ENCODE measurements around the gene AGBL3.
"Not testable (repeated sequence)": the region's sequence is repeated elsewhere in the genome, so short reads cannot be mapped to it uniquely, and the experiment has no call there.

The AGBL3 gene

DNA sequence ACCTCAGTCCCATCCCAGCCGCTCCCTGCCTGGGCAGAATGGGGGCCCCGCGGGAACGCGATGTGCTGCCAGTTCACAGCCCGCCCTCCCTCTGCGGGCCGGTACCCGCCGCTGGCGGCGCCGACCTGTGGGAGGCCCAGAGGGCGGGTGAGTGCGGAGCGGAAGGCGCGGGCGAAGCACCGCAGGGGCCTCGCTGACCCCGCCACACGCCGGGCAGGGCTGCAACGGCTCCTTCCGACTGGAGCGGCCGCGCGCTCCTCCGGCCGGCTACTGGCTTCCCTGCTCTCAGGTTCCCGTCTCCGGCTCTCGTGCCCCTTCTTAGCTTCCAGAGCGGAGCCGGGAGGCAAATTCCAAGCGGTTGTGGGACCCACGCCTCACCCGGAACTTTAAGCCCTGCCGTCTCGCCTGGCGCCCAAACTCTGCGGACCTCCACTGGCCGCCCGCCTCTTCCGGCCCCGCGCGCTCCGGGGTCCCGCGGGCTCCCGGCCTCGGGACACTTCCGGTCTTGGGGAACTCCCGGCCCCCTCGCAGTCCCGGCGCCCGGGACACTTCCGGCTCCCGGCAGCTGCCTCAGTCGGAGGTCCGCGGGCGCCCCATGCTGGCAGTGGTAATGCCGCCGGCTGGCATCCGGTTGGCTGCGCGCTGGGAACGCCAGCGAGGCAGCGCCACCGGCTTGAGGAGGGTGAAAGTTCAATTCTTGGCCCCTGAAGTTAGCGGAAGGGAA lies 184.1 kb downstream of the AGBL3 start, which contains the start of gene CYREN:
Gene CYREN (minus strand): TSS at position 434 of the 724 bp plus-strand sequence. CDS start 1,785 bp downstream, outside the sequence.
- DNase-seq, result peak; percentile 70

- DNase-seq, result not testable (repeated sequence)
Measured at GRCh38 chr7:135170998-135171481, 184.7 kb downstream of the AGBL3 start.

- not testable (repeated sequence) for DNase-seq
Measured at GRCh38 chr7:135171581-135172291, 185.4 kb downstream of the AGBL3 start.

DNA sequence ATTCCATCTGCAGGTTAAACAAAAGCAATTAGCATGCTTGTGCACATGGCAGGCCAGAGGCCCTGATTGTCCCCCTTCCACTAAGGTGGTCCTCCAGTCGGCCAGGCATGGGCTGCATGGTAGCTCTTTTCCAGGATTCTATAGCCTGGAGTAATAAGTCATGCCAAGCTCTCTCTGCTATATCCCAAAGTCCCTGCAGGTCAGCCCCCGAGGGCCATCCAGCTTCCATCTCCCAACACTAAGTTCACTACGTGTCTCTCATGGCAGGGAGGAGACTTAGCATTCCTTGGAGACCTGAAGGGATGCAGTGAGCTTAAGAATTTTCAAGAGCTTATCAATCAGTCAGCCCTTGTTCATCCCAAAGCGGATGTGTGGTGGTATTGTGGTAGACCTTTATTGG lies 187.6 kb downstream of the AGBL3 start:
- not testable (repeated sequence) for DNase-seq

DNA sequence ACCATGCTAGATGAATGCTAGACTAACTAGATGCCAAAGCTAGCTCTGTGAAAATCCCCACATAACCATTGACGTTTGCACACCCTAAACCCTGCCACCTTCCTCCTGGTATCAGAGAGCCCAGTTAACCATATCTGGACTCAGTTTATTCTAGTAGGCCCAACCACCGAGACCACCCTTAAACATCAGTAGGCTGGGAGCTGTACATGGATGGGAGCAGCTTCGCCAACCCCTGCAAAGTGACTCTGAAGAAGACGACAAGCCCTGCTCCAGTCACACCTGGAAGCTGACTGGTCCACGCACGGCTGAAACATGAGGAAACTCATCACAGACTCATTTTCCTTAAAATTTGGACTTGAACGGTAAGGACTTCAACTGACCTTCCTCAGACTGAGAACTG lies 188.6 kb downstream of the AGBL3 start:
- DNase-seq, result no peak

- DNase-seq, result no peak
Measured at GRCh38 chr7:135175931-135176330, 189.6 kb downstream of the AGBL3 start.

GRCh38 chr7:135177028-135177696 lies 190.9 kb downstream of the AGBL3 start:
- no peak for DNase-seq

DNA sequence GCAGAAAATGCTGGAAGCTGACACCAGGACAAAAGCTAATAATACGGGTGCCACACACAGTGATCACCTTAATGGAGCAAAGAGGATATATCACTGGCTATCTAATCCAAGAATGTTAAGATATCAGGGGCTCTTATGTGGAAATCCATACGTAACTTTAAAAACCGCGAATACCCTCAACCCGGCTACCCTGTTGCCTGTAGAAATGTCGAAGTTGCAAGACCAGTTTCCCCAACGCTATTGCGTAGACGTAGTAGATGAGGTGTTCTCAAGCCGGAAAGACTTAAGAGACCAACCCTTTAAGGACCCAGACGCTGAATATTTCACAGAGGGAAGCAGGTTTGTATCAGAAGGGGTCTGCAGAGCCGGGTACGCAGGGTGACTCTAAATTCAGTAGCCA lies 192.1 kb downstream of the AGBL3 start:
- no peak for DNase-seq

DNA sequence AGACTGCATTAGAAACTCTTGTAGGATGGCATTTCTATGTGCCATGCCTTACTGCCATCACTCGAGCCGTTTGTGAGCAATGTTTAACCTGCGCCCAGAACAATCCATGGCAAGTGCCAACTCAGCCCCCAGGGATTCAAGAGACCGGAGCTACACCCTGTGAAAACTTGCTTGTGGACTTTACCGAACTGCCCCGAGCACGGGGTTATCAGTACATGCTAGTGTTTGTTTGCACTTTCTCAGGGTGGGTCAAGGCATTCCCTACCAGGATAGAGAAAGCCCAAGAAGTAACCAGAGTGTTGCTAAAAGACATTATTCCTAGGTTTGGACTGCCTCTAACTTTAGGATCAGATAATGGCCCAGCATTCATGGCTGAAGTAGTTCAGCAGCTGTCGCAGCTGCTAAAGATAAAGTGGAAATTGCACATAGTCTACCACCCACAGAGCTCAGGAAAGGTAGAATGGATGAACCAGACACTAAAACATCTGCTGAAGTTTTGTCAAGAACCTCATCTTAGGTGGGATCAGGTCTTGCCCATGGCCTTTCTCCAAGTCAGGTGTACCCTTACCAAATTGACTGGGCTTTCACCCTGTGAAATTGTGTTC lies 193.1 kb downstream of the AGBL3 start:
- DNase-seq, result no peak

DNA sequence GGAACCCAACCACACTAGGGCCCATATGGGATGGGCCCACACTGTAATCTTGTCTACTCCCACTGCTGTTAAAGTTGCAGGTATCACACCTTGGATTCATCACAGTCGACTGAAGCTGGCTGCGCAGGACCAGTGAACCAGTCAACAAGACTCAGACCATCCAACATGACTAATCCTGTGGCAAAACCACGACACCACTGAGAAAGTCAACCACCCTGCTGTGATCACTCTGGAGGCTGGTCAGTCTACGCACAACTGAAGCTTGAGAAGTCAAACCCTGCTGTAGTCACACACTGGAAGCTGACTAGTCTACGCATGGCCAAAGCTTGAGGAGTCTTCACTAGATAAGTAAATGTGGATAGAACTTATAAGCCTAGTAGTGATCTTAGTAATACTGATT lies 193.8 kb downstream of the AGBL3 start:
- DNase-seq, result no peak

GRCh38 chr7:135181261-135181928 lies 195.1 kb downstream of the AGBL3 start:
- DNase-seq, result no peak

GRCh38 chr7:135181929-135182678 lies 195.8 kb downstream of the AGBL3 start:
- no peak for DNase-seq

DNA sequence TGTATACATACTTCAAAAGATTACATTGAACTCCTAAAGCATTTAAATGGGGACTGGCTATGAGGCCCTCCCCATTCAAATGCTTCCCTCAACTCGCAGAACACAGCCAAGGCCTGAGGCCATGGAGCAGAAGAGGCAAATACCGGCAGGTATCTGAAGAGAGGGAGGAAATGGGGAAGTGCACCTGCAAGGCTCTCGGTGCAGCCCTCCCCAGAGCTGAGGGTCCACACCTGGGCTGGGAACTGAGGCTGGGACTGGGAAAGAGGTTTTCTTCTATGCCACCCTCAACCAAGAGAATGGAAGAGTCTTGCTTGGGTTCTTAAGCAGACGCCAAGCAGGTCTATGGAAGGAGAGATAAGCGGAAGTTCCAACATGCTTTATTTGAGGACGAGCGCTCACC lies 197.2 kb downstream of the AGBL3 start:
- no peak for DNase-seq

DNA sequence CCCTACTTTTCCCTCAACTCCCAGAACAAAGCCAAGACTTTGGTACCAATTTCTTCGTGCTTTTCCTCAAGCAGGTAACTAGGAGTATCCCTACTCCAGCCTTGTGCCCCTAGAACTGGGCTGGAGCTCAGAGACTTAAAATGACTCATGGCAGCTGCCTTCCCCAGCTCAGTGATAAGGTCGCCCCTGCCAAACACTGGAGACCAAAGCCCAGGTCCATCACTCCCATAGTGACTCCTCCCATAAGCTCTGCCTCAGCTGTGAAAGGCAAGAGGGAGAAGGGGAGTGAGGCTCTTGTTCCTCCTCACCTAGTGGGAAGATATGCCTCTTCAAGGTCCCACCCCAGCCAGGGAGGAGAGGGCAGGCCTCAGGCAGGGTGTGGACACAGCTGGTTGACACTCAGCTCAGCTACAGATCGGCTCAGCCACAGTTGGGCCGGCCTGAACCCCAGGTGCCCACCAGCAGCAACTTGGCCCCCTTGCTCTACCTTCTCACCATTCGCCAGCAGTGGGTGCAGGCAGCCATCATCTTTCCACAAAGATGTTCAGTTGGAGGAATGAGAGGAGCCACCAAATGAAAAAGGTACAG lies 198.0 kb downstream of the AGBL3 start:
- no peak for DNase-seq

Data from NCI-H2081 treated with DMSO at 0.1 percent for 48 hours (cell line).